Renal cortex interstitium (tissue), 11 donors: ENCODE measurements around the gene THBS2. TPM values are rescaled to one million over a fixed set of nuclear protein-coding genes. Genes with fewer than 3 reads are reported as not detected.
"Not testable (repeated sequence)": the region's sequence is repeated elsewhere in the genome, so short reads cannot be mapped to it uniquely, and the experiment has no call there.

Experiments used
- DNase-seq, 11 donors: peaks; one replicate each; pipeline ENCODE4 v3.0.0-alpha.2; 2013; ENCODE audit warnings: low read depth in 9 of 11, low spot score in 4 of 11; ENCODE audit errors: extremely low read depth in 1 of 11
- polyA plus RNA-seq, 3 donors: library from polyadenylated mRNA; unstranded; fragments of 120-200 nt; gene quantifications; one replicate each; pipeline ENCODE4 v1.2.1, GENCODE V29; 2013; ENCODE audit not compliant: insufficient read length in 3 of 3

THBS2 gene
- polyA plus RNA-seq, 3 donors = 9.0 to 15.1 (median 9.4) TPM

- DNase-seq = no peak
These were observed 30.3 kb upstream of the THBS2 start for GRCh38 chr6:169283924-169284323.

GRCh38 chr6:169282043-169282442, 28.4 kb upstream of the THBS2 start:
- no peak for DNase-seq

GRCh38 chr6:169277619-169278018, 24.0 kb upstream of the THBS2 start:
- no peak for DNase-seq

GRCh38 chr6:169274781-169275180, 21.1 kb upstream of the THBS2 start:
- DNase-seq = no peak

GRCh38 chr6:169273511-169273910, 19.9 kb upstream of the THBS2 start:
- no peak for DNase-seq

- DNase-seq = no peak
These were observed 18.2 kb upstream of the THBS2 start for GRCh38 chr6:169271877-169272216.

GRCh38 chr6:169271158-169271876, 17.7 kb upstream of the THBS2 start:
- DNase-seq = no peak

- not testable (repeated sequence) for DNase-seq
These were observed 16.4 kb upstream of the THBS2 start for GRCh38 chr6:169270077-169270380.

- no peak for DNase-seq
These were observed 15.8 kb upstream of the THBS2 start for GRCh38 chr6:169269180-169270076.

- no peak for DNase-seq
These were observed 14.6 kb upstream of the THBS2 start for GRCh38 chr6:169268276-169268675.

- no peak for DNase-seq
These were observed 13.3 kb upstream of the THBS2 start for GRCh38 chr6:169266746-169267591.

GRCh38 chr6:169266261-169266660, 12.6 kb upstream of the THBS2 start:
- no peak for DNase-seq

GRCh38 chr6:169265486-169266131, 12.0 kb upstream of the THBS2 start:
- DNase-seq = no peak

- no peak for DNase-seq
These were observed 10.4 kb upstream of the THBS2 start for GRCh38 chr6:169263836-169264608.

- DNase-seq = no peak
These were observed 9.7 kb upstream of the THBS2 start for GRCh38 chr6:169263374-169263773.

- DNase-seq = not testable (repeated sequence)
These were observed 9.0 kb upstream of the THBS2 start for GRCh38 chr6:169262602-169263001.

- no peak for DNase-seq
These were observed 2.9 kb upstream of the THBS2 start for GRCh38 chr6:169256518-169256917.

- DNase-seq = no peak
These were observed 2.4 kb upstream of the THBS2 start for GRCh38 chr6:169256061-169256460.

- DNase-seq = no peak
These were observed 2.0 kb upstream of the THBS2 start for GRCh38 chr6:169255643-169256042.
